Measurements from ENCODE around the gene HOXD8.

GRCh38 chr2:176133389-176133788, 3.9 kb downstream of the HOXD8 start:
- no peak for TF ChIP-seq POLR2A (IDR thresholded peaks at IDR 0.05)
- TF ChIP-seq CTCF (IDR thresholded peaks at IDR 0.05) = no peak

Measured in lower leg skin (tissue), 3 donors.